ENCODE data around the gene MMS22L.

Gene MMS22L, protein sequence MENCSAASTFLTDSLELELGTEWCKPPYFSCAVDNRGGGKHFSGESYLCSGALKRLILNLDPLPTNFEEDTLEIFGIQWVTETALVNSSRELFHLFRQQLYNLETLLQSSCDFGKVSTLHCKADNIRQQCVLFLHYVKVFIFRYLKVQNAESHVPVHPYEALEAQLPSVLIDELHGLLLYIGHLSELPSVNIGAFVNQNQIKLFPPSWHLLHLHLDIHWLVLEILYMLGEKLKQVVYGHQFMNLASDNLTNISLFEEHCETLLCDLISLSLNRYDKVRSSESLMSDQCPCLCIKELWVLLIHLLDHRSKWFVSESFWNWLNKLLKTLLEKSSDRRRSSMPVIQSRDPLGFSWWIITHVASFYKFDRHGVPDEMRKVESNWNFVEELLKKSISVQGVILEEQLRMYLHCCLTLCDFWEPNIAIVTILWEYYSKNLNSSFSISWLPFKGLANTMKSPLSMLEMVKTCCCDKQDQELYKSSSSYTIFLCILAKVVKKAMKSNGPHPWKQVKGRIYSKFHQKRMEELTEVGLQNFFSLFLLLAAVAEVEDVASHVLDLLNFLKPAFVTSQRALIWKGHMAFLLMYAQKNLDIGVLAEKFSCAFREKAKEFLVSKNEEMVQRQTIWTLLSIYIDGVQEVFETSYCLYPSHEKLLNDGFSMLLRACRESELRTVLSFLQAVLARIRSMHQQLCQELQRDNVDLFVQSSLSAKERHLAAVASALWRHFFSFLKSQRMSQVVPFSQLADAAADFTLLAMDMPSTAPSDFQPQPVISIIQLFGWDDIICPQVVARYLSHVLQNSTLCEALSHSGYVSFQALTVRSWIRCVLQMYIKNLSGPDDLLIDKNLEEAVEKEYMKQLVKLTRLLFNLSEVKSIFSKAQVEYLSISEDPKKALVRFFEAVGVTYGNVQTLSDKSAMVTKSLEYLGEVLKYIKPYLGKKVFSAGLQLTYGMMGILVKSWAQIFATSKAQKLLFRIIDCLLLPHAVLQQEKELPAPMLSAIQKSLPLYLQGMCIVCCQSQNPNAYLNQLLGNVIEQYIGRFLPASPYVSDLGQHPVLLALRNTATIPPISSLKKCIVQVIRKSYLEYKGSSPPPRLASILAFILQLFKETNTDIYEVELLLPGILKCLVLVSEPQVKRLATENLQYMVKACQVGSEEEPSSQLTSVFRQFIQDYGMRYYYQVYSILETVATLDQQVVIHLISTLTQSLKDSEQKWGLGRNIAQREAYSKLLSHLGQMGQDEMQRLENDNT
- total RNA-seq, result 14.8 to 28.4 (median 20.0) reads per million in 4 experiments

DNA sequence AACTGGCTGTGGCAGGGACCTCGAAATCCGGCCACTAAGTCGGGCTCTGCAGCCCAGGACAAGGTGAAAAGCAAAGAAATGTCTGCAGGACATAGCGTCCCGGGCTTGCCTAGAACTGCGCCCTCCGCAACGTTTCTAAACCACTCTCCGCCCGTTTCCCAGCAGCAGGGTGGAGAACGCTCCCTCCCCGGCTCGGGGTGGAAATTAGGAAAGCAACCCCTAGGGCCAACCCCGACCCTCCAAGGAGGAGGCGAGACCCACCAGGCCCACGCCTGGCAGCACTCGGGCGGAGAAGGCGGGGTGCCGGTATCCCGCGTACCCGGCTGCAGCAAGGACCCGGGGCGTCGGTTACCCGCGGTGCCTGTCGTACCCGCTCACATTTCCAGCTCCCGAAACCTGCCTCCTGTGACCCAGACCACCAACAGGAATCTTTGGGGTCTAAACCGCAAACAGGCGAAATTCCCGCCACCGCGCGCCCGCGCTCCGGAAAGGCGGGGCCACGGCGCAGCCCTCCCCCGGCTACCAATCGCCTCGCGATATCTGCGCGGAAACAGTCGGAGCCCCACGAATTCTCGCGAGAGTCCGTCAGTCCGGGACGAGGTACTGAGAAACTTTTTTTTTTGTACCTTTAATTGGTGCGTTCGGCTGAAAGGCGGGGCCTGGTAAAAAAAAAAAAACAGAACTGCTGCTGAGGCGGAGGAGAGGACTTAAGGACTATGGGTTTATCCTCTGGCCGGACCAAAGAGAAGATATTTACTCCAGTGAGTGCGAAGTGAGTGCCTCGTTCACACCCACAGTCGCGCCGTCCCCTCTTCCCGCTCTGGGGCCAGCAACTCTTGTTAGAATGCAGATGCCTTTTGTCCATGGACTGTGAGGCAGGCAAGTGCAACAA lies at the start of gene MMS22L:
Gene MMS22L (minus strand): TSS at position 491 of the 892 bp plus-strand sequence. CDS start 739 bp downstream, outside the sequence.
- DNase-seq, result peak; percentile 90

DNA sequence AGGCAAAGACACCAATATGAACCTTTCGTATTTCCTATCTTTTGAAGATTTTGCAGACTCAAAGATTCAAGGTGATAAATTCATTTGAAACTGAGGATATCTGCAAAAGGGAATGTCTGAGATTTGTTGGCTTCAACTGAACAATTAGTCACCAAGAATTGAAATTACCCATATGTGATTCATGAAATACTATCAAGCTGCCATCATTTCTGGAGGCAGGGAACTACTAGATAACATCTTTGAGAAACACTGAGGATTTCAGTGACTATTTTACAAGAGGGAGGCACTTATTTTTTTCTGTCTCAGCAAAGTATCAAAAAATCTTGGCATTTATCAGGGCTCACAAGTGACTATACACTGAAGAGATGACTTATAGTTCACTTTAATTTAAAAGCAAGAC lies 39.8 kb upstream of the MMS22L start:
- no peak for DNase-seq

DNA sequence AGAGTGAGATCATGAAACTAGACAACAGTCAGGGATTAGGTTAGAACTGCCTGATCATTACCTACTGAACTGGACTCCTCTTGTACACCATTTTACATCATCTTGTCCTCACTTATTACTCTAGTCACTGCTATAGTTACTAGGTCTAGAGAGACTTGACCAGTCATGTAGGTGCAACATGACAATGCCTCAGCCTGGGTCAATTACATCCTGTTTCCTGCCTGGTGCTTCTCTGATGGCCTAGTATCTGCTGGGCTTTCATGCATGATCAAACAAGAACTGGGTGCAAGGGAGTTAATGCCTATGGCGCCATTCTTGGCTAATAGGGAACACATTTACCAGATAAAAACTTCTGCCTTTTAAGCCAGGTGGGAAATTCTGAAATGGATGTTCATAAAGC lies 39.2 kb upstream of the MMS22L start:
- no peak for DNase-seq

DNA sequence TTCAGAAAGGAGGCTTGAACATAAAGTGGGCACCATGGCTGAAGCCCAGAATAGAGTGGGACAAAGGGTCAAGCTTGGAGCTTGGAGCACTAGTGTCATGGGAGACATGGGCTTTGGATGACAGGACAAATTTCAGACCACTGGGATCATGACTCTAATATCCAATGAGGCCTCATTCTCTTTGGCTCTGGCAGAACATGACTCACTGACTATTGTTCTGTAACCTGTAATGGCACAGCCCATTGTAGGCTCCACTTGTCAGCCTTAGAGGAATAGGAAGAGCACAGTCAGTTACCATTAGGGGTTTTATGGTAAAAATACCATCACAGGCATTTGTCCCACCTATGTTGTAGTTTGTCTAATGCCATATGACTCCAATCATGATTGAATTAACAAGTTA lies 34.0 kb upstream of the MMS22L start:
- DNase-seq, result no peak

DNA sequence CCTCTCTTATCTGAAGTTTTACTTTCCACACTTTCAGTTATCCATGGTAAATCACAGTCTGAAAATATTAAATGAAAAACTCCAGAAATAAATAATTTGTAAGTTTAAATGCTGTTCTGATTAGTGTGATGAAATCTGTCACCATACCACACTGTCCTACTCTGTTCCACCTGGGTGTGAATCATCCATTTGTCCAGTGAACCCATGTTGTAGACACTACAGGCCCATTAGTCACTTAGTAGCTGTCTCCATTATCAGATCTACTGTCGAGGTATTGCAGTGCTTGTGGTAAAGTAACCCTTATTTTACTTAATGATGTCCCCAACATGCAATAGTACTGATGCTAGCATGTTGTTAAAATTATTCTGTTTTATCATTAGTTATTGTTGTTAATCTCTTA lies 29.2 kb upstream of the MMS22L start:
- no peak for DNase-seq

DNA sequence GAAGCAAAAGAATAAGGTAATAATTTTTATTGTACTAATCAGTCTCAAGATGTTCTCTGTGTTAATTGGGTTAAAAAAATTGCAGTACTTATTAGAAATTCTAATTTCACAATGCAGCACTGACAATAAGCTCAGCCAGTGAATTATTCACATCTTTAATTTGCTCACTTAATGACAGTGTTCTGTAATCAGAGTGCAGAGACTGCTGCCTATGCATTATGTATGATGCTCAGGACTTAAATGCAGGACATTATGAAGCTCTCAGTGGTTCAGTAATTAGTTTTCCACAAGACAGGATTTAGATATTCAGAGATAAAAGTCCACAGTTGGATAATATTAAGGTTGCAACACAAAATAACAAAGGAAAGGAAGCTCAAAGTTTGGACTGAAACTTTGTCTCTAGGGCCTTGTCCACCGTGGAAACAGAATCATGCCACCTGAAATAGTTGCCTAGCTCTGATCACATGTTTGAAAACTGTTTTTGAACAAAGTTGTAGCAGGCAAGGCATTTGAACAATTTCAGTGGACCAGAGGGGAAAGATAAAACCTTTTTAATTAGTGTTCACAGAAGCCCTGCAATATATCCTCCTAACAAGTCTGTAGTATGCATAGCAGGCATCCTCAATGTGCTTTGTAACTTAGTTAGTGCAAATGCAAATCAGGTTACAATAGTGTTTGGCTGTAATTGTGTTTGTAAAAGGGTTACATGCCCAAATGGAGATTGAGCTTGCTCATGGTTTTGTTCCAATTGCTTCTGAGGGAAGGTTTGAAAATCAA lies 23.7 kb upstream of the MMS22L start:
- no peak for DNase-seq

DNA sequence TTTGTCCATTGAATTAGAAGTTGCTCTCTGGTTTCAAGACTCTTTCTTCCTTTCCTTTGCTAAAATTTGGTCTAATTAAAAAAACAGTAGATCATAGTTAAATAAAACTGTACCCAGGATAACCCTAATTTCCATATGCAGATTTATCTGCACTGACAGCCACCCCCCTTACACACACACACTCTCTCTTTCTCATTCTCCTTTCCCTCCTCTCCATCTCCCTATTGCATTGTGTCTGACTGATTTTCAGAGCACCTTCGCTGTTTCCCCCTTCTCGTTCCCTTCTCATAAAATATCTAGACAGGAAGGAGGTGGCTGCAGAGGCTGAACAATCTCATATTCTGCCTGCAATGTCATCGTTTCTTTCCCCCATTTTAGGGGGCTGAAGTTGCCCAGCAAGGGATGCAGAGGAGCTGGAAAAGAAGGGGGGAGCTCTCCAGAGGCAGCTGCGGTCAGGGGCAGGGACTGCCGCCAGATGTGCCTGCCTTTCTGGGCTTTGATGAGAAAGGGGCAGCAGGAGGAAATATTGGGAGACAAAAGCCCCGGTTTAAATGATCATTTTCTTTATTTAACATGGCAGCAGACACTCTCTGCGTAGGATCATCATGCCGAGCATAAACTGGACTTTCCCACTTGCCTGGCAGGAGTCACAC lies 22.5 kb upstream of the MMS22L start:
- DNase-seq, result no peak

DNA sequence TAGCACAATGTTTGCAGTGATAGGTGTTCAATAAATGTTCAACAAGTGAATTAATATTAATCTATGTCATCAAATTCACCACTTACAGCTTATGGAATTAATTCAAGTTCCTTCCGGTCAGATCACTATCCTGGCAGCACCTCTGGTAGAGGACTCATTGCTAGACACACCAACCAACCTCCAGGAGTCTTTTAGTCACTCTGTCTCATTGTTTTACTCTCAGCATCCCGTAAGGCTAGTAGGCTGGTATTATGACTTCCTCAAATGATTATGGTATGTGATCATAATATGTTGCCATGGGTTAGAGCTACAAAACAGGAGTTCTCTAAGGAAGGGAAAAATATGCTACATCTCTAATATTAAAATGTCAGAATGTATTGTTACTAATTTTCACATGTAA lies 21.7 kb upstream of the MMS22L start:
- no peak for DNase-seq

DNA sequence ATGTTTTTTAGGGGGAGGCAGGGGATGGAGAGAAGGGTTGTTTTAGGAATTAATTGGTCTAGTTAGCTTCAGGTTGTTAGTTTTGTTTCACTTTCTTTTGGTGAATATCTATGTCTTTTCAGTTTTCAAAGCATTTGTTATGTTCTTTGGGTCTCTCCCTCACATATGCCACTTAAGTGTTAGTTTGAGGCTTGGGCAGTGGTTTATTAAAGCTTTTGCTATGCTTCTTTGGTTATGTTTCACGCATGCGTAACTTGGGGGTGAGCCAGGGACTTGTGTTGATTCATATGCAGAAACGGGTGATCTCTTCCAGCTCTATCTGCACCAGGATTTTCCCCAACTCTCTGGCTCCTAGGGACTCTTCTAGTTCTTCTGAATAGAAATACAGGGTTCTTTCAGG lies 11.4 kb upstream of the MMS22L start:
- no peak for DNase-seq

DNA sequence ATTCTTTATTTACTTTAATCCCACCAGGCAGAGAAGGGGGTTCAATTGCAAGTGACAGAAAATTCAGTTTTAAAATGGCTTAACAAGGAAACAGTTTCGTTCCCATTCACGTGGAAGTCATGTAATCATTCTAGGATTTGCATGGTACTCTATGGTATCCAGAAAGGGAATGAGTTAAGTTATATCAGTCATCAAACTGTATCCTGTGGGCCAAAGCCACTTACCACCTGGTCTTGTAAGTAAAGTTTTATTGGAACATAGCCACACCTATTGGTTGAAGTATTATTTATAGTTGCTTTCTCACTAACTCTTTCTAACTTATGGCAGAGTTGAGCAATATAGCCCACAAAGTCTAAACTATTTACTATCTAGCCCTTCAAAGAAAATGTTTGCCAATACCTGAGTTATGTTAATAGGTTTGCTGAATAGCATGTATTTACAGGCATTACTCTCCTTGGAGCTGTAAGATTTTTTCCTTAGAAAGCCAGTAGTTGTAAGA lies 10.2 kb upstream of the MMS22L start:
- no peak for DNase-seq

DNA sequence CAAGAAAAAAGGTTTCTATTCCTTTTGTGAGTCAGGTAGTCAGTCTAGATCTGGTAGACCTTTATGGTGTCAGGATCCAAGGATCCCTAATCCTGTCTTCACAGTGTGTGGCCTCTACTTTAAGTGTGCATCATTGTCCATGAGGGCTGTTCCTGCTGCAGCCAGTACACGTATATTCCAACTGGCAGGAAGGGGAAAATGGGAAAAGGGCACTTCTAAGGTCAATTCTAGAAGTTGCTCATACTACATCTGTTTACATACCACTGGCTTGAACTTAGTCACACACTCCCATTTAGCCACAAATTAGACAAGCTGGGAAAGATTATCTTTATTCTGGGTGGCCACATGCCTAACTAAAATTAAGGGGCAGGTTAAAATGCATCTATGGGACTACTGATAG lies 9.7 kb upstream of the MMS22L start:
- DNase-seq, result no peak

DNA sequence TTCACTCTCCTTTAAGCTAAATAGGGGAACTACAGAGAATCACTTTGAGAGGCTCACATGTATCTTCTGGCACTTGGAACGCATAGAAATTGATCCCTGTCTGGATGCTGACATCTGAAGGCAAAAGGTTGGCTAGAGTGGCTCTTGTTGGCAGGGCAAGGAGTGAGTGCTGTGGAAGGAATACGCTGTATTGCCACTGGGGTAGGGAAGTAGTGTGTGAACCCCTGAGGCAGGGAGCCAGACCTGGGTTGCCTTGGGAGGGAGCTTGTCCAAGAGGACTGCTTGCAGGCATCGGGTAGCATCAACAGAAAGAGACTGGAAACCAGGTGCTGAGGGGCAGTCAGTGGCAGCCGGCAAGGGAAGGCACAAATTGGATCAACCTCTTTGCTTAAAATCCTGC lies 8.9 kb upstream of the MMS22L start:
- no peak for DNase-seq

DNA sequence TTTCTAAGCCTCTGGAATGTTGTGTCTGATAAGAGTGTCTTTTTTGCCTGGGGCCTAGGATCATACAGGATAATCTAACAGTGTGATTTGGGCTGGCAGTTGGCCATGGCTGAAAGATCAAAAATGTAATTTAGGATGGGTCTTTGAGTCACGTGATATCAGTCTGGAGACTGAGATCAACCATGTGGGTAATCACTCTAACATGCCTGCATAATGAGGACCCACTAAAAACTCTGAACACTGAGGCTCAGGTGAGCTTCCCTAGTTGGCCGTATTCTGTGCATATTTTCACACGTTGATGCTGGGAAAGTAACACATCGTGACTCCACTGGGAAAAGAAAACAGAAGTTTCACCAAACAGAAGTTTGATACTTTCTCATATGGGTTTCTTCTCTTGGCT lies 6.3 kb upstream of the MMS22L start:
- DNase-seq, result no peak

DNA sequence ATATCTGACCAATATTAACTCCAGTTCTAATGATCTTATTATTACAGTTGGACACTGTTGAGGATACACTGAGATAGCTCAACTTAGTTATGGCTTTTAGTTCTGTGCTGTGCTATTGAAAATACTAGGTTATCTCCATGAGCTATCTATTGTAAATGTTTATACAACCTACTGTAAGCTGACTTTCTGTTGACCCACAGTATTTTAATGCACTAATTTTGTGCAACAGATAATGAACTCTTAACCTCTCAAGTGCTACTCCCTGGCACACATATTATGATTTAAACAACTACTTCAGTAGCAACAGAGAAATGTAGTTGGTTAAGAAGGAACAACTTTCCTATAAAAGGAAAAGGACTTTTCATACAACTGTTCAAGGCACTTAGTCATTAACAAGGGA lies 5.2 kb upstream of the MMS22L start:
- DNase-seq, result no peak

DNA sequence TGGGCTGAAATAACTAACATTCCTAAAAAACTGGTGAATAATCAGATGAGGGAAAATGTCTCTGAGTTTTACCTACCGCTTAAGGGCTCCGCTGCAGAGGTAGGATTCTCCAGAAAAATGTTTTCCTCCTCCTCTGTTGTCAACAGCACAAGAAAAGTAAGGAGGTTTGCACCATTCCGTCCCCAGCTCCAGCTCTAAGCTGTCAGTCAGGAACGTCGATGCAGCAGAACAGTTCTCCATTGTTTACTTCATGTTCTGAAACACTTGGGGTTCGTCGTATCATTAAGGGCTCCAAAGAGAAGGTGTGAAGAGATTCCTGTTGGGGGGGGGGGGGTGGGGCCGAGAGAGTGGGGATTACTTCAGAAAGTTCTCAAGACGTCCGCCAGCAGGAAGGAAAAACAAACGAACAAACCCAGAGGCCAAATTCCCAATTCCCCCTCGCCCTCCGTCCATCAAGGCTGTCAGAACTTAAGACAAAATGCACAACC lies 734 bp downstream of the MMS22L start:
- no peak for DNase-seq

DNA sequence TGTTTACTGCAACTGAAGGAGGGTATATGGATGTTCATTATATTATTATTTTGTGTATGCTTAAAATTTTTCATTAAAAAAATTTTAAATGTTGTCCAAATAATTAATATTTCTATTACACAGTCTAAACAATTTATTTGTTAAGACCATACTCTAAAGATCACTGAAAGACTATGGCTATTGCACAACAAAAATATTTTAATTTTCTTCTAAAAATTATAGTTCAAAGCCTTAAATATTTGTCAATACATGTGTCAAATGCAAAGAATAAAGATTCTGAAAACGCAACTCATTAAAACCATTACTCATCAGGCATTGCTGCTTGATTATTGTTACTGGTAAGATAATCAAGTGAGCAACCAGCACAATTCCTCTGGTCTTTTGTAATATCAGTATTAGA lies 2.2 kb downstream of the MMS22L start:
- no peak for DNase-seq

DNA sequence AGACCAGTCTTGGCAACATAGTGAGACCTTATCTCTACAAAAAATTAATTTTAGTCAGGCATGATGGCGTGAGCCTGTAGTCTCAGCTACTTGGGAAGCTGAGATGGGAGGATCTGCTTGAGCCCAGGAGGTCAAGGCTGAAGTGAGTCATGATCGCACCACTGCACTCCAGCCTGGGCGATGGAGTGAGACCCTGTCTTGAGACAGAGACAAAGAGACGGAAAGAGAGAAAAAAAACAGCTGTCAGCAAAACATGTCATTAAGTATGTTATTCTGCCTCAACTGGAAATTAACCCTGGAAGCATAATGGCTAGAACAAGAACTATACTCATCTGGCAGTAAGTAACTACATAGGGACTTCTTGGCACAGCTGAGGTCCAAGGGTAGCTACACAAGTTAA lies 7.2 kb downstream of the MMS22L start:
- no peak for DNase-seq

DNA sequence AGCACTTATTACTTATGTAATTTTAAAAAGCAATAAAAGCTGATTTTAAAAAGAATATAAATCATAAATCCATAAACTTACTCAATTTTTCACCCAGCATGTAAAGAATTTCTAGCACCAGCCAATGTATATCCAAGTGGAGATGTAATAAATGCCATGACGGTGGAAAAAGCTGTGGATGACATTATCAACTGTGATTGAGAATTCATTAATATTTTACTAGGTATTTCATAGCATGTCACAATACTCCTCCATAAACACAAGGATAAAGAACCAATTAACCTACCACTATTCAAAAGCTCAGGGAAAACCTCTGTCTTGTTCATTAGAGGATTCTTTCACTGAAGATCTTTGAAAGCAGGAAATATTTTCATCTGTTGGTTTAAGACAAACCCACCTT lies 13.2 kb downstream of the MMS22L start:
- no peak for DNase-seq

DNA sequence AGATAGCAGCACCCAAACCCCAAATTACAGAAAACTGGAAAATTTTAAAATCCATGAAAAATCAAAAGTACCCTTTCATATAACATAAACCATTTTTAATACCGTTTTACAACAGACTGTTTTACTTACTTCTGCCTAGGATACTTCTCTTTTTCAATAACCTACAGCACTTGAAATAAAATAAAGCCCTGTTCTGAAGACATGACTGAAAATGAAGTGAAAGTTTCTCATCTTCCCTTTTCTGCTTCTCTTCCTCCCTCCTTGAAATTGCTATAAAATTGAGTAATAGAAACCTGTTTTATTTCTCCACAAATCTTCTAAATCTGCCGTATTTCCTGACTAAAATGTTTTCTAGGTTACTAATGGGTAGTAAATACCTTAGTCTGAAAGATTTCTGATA lies 20.3 kb downstream of the MMS22L start:
- DNase-seq, result no peak

DNA sequence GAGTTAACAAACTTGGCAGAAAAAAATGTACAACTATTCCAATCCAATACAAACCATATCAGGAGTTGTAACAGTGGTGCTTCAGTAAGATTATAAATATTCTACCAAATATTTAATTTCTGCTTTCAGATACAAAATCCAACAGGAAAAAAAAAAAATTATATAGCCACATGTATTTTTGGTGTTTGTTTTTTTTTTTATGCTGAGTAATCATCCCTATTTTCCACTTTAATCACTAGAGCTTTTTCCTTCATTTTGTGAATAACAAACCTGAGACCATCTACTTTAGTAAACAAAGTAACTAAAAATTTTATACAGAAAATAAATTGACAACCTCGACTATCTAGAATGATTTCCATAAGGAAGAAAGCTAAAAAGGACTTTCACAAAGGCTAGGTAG lies 36.2 kb downstream of the MMS22L start:
- DNase-seq, result no peak
